Glomerular visceral epithelial cell (primary cell): ENCODE data around the gene FLT4.
A peak's percentile ranks its signal among the peaks of the same experiment; 100 is the strongest.
"Not testable (repeated sequence)": the region's sequence is repeated elsewhere in the genome, so short reads cannot be mapped to it uniquely, and the experiment has no call there.

Source experiments
- DNase-seq: peaks from one replicate; pipeline ENCODE4 v3.0.0-alpha.2; 2016; ENCODE audit errors: extremely low spot score

The FLT4 gene

DNA sequence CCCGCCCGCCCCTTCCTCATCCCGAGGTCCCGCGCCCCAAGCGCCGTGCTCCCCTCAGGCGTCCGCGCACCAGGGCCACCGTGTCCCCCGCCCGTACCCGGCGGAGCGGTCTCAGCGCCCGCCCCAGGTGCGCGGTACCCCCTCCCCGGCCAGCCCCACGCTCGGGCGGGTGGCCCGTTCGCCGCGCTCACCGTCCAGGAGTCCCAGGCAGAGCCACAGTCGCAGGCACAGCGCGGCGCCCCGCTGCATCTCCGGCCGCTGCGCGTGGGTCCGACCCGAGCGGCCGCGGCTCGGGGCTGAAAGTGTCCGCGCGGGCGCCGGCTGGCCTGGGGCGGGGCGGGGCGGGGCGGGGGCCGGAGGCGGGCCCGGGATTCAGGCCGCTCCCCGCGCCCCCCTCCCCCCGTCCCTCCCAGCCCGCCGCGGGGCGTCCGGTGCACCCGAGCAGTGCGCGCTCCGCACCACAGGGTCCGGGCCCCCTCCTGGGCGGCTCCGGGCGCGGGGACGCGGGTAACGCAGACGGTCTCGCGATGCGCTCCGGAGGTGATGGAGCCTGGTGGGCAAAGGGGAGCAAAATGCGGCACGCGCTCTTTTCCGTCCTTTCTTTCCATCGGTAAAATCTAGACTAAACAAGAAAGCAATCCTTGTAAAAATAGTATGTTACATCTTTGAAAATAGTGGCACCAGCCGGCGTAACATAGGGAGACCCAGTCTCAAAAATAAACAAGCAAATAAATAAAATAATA, at the start of gene FLT4:
Gene FLT4 (minus strand): TSS at position 304 of the 743 bp plus-strand sequence. CDS start 55 bp downstream, at position 249.
- DNase-seq: no peak

DNA sequence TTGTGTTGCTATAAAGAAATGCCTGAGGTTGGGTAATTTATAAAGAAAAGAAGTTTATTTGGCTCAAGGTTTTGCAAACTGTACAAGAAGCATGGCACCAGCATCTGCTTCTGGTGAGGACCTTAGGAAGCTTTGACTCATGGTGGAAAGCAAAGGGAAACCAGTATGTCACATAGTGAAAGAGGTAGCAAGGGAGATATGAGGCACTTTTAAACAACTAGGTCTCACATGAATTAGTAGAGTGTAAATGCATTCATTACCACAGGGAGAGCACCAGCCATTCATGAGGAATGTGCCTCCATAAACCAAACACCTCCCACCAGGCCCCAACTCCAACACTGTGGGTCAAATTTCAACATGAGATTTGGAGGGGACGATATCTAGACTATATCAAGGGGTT, 49.6 kb upstream of the FLT4 start:
- no peak for DNase-seq

DNA sequence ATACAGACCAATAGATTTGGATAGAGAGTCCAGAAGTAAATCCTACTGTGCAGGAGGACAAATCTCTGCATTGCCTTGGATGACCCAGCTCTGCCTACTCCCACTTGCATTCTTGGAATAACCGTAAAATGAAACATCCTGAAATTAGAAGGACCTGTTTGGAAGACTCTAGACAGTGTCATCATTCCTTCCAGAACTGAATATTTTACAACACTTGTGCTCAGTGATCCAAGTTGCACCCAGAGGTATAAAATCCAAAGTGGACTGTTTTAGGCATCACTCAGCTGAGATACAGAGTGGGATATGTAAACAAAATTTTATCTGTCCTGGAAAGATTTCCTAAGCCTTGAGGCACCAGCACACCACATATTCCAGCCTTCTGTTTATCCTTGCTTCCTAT, 46.7 kb upstream of the FLT4 start:
- no peak for DNase-seq

DNA sequence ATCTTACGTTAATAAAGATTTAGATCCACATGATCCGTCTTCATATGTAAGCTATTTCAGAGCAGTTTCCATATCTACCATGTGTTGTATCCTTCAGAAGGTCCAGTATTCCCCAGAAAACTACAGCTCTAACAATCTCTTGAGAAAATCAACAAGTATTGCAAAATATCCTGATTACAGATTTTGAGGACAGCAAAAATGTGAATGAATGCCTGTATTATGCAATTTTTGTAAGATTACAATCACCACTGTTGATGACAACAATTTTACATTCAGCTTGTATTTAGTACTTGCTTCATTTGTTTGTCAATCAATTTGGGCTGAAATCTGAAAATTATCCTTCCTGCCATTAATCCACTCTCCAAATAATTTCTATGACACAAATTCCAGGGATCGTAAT, 43.0 kb upstream of the FLT4 start:
- DNase-seq: no peak

DNA sequence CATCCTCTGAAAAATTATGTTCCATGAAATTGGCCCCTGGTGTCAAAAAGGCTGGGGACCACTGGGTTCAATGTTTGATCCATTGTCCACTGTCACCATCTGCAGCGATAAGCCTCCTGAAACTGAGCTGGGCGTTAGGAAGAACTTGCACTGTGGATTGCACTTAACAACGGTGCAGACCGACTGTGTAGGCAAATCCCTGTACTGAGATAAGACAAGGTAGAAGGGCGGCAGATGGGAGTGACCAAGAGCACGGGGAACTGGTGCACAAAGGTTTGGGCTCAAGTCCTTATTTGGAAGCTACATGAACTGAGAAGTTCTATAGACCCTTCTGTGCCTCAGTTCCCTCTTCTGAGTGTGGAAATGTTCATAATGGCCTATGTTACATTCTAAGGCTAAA, 41.6 kb upstream of the FLT4 start:
- DNase-seq: no peak

DNA sequence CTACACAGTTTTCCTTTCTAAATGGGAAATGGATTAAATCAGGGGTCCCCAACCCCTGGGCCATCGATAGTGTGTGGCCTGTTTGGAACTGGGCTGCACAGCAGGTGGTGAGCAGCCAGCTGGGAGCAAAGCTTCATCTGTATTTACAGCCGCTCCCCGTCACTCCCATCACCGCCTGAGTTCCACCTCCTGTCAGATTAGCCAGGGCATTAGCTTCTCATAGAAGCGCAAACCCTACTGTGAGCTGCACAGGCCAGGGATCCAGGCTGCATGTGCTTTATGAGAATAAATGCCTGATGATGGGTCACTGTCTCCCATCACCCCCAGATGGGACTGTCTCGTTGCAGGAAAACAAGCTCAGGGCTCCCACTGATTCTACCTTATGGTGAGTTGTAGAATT, 41.2 kb upstream of the FLT4 start:
- DNase-seq: no peak

DNA sequence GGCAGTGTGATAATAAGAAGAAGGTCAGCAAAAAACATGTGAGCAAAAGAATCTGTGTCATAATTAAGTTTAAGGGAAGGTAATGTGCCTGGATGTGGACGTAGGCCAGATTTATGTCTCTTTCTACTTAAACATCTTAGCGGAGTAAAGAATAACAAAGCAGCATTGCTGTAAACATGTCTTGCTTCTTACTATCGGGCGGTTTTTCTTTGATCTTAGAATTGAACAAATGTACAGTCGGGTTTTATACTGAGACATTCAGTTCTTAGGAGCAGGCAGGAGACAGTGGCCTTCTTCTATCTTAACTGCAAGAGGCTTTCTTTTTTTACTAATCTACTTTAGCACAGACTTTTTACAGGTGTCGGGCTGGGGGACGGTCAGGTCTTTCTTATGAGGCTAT, 40.4 kb upstream of the FLT4 start:
- DNase-seq: no peak

DNA sequence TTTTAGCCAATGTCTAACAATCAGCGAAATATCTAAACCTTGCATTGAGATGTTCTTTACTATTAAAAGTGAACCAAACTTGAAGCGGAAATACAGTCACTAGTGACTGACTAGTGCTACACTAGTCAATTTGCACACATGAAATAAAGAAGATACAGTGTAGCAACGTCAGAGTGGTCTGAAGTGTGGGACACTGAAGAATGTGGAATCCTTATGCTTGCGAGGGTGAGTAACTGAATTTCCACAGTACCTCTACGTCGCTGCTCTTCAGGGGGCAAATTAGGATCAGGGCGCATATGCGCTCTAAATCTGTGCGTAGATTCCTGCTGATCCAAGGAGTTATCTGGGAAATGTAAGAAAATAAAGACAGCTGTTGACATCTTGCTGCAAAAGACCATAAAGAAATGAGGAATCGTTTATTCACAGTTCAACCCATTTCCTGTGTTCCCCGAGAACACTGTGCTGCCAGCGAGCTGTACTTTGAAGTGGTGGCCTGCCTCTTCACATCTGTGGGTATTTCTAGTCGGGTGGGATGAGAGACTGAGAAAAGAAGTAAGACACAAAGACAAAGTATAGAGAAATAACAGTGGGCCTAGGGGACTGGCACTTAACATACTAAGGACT, 39.8 kb upstream of the FLT4 start:
- DNase-seq: no peak

DNA sequence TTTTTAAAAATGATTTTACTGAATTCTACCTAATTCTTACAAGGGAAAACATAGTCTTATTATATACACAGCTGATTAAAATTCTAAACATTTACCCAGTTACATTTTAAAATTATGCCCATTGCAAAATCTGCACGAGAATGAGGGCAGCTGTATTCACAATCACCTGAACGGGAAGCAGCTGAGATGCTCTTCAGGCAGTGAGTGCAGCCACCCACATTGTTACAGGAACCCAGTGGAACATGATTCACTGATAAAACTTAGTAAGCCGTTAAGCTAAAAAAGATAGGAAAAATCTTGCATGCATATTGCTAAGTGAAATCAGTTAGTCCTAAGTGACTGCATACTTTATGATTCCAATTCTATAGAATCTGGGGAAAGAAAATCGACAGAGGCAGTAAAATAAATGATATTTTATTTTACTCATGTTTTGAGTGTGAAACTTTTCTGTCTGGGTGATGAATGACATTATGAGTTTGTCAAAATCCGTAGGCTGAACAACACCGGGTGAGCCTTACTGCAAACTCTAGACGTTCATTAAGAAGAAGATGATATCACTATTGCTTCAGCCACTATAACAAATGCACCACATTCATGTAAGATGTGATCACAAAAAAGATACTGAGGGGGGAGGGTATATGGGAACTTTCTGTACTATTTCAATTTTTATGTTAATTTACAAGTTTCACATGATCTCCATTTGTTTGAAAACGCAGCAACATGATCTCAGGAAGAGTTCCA, 39.1 kb upstream of the FLT4 start:
- no peak for DNase-seq

DNA sequence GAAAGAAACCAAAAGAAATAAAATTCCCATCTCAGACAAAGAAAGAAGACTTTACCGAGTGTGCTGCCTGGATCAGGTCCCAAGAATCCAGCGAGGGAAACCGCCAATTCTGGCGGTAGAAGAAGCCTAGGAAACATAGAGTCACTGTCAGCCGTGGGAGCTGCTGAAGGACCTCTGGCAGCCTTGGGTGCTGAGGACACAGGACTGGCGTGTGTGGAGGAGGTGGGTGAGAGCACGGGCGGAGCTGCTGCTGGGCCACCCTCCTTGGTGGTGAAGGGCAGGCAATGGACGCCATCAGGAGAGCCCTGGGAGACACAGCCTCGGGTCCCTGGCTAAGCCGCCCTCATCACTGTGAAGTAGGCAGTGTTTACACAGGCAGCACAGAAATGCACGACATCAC, 37.4 kb upstream of the FLT4 start:
- not testable (repeated sequence) for DNase-seq

DNA sequence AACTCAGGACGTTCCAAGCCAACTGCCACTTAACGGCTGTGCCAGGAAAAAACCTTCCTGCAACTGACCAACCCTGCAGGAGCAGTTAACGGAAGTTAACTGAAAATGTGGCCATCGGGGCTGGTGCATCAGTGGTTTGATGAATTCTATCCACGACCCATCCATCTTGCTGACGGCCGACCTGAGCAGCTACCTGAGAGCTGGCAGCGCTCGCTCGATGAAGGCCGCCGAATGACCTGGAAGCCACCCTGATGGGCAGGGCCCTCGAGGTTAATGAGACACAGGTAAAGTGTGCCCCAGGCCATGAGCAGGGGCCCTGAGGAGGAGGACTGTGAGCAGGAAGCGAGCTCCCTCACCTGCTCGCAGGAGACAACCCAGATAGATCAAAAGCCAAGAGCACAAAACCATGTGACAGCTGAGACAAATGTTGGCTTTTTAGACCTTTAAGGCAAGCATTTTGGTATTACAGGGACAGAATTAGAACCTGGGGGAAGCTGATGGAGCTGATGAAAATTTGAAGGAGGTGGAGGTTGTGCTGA, 35.3 kb upstream of the FLT4 start:
- DNase-seq: no peak

DNA sequence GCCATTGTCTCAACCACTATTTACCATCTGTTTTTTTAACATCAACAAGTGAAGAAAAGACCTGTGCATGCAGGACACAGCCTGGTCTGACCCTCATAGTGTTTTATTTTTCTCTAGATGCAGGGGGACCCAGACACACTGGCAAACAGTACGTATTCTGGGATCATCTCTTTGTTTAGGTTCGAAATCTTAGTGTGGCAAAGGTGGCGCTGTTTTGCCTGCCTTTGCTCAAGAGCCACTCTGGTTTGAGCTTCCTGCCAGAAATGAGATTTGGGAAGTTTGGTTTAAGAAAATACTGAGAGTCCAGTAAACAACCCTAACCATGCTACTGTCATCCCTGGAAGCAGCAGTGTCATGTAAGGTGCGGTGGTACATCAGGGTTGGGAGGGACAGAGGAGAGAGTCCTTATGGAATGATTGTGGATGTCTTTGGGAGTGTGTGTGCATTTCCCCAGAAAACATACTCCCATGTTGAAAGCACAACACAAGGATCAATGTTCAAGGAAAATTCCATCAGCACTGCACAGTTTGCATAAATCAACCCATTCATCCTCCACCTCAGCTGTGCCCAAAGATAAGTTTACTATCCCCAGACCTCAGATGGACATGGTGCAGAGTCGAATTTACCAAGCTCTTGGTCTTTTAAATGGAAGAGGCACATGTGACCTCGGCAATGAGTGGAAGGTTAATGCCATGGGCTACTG, 34.0 kb upstream of the FLT4 start:
- no peak for DNase-seq

DNA sequence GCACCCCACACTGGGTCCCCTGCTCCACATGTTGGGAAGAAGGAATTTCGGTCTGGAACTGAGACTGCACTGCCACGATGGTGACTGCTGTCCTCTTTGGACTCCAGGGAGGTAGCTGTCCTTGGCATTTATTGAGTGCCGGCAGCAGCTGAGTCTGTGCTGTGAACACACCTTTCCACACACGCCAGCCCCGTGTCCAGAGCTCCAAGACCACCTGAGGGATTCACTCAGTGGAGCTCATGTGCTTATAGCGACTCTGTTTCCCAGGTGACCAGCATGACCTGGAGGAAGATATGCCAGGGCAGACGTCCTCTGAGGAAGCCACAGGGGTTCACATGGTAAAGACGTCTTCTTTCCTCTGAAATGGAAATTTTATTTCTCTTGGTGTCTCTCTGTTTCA, 33.2 kb upstream of the FLT4 start:
- no peak for DNase-seq

DNA sequence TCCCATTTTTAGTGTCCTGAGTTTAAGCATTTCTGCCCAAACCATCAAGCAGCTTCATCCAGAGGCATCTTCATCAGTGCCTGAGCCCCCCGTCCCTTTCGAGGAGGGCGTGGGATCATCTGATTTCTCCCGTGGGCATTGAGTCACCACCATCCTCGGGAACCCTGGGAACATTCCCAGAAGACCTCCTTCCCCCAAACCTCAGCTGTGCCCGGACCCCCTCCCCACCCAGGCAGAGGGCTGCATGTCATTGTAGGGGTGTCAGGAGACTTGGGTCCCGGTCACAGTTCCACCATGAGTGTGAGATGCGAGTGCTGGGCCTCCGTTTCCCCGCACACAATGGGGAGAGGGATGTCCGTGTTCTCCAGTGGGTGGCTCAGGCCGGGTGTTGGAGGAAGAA, 32.6 kb upstream of the FLT4 start:
- DNase-seq: not testable (repeated sequence)

DNA sequence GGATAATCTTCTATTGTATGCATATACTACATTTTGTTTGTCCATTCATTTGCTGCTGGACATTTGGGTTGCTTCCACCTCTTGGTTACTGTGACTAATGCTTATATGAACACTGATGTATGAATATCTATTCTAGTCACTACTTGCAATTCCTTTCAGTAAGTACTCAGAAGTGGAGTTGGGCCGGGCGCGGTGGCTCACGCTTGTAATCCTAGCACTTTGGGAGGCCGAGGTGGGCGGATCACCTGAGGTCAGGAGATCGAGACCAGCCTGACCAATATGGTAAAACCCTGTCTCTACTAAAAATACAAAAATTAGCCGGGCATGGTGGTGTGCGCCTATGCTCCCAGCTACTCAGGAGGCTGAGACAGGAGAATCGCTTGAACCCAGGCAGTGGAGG, 28.9 kb upstream of the FLT4 start:
- not testable (repeated sequence) for DNase-seq

DNA sequence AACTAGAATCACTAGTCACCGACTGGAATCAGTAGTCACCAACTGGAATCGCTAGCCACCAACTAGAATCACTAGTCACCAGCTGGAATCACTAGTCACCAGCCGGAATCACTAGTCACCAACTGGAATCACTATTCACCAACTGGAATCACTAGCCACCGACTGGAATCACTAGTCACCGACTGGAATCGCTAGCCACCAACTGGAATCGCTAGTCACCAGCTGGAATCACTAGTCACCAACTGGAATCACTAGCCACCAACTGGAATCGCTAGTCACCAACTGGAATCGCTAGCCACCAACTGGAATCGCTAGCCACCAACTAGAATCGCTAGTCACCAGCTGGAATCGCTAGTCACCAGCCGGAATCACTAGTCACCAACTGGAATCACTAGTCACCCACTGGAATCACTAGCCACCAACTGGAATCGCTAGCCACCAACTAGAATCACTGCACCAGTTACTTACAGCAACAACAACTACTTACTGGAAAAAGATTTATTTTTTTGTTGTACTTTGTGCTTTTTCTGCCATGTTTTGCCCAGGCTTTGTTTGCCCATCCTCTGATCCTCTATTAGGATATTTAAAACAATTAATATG, 25.7 kb upstream of the FLT4 start:
- no peak for DNase-seq

DNA sequence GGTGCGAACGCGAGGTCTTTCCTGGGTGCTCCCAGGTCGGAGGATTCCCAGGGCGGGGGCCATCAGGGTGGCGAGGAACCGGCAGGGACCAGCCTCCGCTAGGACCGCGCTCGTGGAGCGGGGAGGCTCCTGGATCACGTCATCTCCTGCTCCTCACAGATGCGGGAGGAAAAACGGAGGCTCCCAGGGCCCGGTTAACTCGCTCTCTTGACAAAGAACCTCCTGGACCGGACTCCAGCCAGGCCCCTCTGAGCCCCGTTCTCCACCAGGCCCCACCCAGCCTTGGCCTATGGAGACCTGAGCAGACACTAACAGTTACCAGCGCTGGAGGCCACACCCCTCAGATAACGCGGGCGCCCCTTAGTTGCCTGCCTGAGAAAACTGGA, 24.7 kb upstream of the FLT4 start:
- not testable (repeated sequence) for DNase-seq

DNA sequence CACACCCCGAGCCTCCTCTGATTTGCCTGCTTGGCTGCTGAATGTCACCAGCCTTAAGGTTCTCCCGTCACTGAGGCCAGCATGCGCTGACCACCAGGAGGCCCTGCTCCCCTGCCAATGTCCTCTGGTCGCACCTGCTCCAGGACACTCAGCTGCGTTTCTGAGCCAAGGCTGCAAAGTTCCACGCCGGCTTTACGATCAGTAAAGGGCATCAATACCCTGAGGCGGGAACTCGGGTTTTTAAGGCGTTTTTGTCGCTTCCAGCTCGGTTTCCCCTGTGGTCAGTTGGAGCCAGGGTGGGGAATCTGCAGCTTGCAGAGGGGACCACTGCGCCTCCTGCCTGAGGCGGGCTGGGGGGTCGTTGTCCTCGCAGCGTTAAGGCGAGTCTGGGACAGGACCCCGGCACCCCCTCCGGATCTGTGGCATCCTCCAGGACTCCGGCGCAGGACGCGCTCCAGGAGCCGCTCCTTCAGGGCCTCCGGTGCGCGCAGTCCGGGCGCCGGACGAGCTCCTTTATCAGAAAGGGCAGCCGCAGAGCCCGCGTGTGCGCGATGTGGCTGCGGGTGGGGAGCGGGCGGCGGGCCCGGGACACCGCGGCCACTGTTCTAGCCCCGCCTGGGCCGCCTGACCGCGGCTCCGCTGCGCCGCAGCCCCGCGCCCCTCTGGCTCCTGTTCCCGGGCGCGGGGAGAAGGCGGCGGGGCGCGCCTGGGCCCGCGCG, 24.1 kb upstream of the FLT4 start:
- no peak for DNase-seq

DNA sequence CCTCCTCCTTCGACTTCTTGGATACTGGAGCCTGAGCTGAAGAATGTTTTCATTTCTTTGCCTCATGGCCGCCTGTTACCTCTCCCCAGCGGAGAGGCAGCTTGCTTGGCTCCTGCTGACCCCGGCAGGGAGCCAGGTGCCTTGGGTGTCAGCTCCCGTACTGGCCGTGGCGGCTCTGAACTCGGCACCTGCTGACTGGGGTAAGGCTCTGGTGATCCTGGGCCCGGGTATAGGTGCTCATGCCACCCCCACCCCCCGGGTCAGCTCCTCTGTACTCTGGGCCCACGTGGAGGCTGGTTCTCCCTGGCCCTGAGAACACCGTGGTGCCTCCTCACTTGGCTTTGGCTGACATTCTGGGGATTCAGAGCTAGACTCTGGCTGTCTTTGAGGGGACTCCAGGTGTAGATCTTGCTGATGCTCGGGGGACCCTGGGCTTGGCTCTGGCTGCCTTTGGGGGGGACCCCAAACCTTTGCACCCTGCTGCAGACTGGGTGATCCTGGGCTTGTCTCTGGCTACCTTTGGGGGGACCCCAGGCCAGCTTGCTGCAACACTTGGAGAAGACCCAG, 22.6 kb upstream of the FLT4 start:
- not testable (repeated sequence) for DNase-seq

DNA sequence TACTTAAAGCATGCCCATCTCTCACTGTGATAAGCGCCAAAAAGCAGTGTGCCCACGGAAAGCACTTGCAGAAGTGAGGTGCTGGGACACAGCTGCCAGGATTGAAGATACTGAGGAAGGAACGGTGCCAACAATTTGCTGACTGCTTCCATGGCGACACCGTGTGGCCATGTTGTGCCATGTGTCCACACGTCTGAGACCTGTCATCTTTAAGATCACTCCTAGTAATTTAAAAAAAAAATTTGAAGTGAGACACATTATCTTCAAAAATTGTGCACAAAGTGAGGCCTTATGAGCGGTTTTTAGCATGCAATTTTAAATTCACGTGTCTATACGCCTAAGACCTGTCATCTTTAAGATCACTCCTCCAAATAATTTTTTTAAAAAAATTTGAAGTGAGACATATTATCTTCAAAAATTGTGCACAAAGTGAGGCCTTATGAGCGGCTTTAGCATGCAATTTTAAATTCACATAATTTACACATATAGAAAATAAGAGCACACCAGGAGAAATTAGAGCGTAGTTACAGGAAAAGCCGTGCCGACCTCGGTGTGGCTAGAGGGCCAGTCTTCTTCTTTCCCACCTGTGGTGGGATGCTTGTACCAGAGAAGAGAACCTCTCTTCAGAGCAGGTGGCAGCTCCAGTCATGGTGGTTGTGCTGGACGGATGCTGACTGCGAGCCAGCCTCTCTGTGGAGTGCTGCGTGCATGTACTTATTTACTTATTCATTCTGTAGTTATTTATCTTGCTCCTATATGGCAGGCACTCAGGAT, 21.4 kb upstream of the FLT4 start:
- peak; percentile 46 for DNase-seq
